MV-4-11 (cell line): ENCODE data around the gene GDF2.

Source experiments
- DNase-seq: peaks from one replicate; lab custom pipeline; 2025; lab: John Stamatoyannopoulos, UW

Gene GDF2

GRCh38 chr10:47322300-47323061 is at the start of gene GDF2:
Gene GDF2, plus strand, starts transcription at chr10:47322454. Its CDS starts 215 bp downstream, at chr10:47322669.
- DNase-seq, result no peak

- no peak for DNase-seq
Observed at GRCh38 chr10:47276071-47276470, 46.2 kb upstream of the GDF2 start.

GRCh38 chr10:47276576-47277351 is 45.5 kb upstream of the GDF2 start:
- no peak for DNase-seq

DNA sequence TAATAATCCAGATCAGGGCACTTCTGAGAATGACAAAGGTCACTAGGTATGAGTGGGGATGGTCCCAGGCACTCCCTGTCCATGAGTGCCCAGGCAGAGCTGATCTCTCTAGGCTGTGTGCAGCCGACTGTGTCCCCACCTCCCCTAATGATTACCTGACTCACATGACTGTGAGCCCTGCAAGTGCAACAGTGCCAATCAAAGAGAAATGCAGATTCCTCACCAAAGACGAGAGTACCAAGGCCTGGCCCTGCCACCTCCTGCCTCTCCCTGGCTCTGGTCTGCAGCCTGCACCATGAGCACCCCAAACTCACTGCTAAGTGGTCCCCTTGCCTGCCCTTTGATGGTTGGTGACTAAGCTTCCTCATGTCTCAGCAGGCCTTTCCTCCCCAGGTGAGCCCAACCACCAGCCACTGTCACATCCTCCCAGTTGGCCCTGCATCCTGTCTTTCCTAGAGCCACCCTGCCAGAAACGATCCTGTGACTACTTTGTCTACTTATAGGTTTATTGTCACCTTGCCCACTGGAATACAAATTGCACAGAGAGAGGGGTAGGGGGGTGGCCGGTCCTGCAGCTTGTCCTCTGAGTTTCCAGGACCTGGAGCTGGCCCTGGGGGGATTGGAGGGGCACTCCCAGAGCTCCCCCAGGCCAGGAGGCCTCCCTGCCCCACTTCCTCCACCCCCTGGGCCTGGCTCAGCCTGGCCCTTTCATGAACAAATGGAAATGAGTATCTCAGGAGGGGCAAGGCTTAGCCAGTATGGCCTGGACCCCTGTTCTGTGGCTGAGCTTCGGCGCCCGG is 44.7 kb upstream of the GDF2 start:
- no peak for DNase-seq

DNA sequence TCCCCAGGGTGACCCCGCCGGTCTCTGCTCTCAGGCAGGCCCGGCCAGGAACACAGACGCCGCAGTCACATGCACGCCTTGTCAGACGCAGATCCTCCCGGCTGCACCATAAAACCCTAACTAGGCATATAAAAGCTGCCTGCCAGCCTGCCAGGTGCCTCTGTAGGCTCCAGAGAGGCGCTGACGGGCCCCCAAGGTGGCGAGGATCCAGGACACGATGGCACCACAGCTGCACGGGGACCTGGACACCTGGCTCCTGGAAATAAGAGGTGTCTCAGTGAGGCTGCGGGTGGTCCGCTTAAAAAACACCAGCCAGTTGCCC is 44.1 kb upstream of the GDF2 start:
- no peak for DNase-seq

DNA sequence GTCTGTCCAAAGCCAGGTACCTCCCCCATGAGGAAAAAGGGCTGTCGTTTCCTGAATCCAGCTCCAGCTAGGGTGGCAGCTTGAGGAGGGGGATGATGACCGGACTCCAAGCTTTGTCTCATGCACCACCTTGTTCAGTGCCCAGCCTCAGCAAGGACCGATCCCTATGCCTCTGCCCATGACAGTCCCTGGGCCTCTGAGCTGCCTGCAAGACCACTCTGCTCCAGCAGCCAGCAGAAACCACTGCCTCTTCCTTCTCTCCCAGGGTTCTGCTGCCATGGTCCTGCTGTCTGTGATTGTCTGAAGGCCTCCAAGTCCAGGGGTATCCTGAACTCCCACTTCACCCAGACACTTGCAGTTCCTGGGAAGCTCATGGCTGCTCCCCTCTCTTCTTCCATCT is 43.5 kb upstream of the GDF2 start:
- DNase-seq, result no peak

DNA sequence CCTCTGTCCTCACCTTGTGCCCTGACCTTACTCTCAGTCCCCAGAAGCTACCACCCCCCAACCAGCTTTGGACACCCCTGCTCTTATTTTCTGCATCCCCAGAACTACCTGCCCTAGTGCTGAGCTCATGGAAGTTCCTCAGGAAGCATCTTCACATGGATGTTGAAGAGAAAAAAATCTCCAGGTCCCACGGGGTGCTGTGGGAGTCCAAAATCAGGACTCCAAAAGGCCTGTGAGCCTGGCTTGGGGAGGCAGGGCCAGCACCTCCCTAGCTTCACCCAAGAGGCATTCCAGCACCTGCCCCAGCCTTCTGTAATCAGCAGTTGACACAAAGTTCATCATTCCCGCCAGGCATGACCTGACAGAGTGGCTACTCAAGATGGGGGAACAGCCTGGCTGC is 43.0 kb upstream of the GDF2 start:
- DNase-seq, result no peak

DNA sequence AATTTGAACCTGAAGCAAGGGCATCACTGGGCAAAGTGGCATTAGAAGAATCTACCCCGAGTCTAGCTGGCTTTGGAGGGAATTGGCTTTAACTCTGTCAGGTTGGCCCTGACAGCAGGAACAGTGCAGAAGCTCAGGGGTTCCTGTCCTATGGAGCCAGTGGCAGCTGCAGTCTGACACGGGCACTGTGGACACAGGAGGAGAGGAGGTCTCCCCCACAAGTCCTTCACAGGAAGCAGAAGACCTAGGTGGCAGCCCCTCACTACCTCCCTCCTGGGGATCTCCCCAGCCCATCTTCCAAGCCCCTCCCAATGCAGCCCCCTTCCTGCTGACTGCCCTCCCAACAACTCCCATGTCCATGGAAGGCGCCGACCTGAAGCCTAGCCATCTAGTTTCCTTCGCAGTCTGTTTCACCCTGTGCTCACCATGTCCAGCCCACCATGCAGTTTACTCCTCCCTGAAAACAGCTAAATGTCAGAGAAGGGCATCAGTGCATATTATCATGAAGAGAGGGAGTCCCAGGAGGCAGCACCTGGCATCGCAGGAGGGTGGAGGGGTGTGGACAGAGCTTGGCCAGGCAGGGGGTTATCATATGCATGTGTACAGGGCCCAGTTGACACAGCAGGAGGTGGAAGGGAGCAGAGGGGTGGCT is 40.1 kb upstream of the GDF2 start:
- no peak for DNase-seq

DNA sequence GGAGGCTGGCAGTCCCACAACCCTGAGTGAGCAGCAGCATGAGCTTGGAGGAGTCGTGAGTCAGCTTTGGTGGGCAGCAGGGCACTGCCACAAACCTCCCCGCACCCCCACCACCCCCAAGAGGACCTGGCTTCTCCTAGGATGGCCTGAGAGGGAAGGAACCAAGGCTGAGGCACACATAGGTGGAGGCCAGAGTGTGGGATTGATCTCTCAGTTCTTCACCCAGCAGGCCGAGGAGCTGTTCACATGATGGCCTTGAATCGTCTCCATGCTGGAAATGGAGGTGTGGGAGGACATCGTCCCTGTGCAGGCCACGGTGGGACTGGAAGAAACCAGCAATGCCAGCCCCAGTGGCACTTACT is 39.6 kb upstream of the GDF2 start:
- no peak for DNase-seq

GRCh38 chr10:47283101-47283630 is 39.1 kb upstream of the GDF2 start:
- DNase-seq, result no peak

GRCh38 chr10:47283848-47284247 is 38.4 kb upstream of the GDF2 start:
- DNase-seq, result no peak

GRCh38 chr10:47285381-47286115 is 36.7 kb upstream of the GDF2 start:
- DNase-seq, result no peak

DNA sequence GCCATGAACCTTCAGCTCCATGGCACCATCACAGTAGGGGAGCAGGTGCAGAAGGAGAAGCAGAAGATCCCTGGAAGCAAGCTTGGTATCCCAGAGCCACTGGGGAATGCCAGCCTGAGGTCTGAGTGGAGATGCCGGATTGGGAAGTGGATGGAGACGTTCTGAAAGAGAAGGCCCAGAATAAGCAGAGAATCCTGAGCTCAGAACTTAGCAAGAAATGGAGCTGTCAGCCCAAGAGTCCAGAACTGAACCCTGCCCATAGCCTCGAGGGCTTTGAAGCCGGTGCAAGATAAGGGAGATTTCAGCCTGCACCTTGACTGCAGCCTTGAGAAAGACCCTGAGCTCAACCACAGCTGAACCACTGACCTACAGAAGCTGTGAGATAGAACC is 36.1 kb upstream of the GDF2 start:
- no peak for DNase-seq

DNA sequence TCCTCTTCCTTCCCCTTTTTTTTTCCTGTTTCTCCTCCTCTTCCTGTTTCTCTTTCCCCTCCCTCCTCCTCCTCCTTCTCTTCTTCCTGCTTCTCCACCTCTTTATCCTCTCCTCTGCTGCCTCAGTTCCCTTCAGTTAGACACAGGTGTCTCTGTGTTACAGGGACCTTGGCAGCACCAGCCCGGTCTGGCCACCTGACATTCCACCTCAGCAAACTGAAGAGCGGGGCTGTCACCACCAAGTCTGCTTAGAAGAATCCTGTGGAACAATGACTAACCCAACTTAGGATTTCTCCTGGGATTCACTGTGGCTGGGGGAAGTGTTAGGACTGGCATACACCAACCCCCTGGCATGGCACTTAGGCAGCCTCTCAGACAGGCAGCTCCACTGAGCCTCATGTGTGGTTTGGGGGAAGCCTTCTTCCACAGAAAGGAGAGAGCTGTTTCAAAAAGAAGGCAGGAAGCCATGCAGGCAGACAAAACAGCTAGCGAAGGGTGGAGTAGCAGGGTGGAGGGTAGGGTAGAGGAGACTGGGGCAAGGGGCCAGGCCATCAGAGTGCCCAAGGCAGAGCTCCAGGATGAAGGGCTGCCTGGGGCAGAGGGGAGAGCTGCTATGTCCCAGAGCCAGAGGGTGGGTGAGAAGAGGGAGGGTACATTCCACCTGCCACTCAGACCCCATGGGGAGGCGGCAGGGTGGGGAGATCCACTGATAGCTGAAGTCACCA is 35.5 kb upstream of the GDF2 start:
- no peak for DNase-seq

DNA sequence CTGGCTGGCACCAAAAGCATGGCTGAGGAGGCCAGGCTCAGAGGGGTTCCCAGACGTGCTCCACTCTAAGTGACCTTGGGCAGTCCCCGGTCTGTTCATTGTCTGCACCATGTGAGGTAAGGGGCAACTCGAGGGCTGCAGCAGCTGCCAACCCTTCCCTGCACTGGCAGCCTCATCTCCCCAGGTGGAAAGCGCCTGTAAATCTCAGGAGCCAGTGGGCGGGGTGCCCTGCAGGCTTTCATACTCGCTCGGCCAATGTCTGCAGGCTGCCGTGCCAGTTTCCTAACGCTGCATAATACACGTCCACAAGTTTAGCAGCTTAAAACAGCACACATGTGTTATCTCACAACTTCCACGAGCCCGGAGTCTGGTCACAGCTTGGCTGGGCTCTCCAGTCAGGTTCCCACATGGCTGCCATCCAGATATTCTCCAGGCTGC is 34.9 kb upstream of the GDF2 start:
- DNase-seq, result no peak

GRCh38 chr10:47287805-47288204 is 34.4 kb upstream of the GDF2 start:
- no peak for DNase-seq

GRCh38 chr10:47288236-47288635 is 34.0 kb upstream of the GDF2 start:
- no peak for DNase-seq

DNA sequence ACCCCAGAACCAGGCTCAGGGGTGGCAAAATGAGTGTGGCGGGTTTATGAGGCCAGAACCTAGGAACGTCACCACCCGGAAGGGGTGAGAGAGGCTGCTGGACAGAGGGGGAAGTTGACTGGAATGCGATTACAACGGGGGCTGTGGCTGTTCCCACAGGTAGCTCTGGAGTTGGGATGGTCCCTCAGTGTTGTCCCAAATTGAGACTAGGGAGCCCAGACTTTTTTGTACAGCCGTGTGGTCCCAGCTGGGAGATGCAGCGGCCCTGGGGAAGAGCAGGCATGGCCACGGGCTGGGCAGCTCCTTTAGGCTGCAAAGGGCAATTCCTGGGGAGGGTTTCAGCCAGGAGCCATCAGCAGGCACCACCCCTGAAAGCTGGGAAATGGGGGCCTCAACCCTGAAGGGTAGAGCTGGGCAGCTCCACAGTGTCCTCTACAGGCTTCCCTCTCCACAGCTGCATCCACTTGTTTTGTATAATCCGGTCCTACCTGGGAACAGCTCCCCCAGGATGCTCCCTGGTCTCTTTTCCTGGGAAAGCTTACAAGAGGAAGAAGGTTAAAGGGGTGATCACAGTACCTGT is 33.2 kb upstream of the GDF2 start:
- DNase-seq, result no peak

GRCh38 chr10:47289921-47290320 is 32.3 kb upstream of the GDF2 start:
- DNase-seq, result no peak

DNA sequence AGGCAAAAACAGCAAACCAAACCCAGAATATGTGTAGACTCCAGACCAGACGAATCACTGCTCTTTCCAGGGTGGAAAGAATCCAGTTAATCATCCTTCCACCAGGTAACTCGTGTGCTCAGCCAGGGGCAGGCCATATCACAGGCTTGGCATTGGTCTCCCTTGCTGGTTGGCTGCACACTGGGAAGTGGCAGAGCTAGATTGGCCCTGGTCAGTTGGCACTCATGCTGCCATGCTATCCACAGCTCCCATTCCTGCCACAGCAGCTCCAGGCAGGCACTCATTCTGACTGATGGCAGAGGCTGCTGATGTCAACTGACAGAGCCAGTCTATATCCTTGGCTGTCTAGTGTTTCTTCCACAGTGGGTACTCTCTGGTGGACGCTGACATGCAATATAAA is 31.9 kb upstream of the GDF2 start:
- no peak for DNase-seq
